ENCODE results near the gene ELL.
A peak's percentile ranks its signal among the peaks of the same experiment; 100 is the strongest.

ELL gene

GRCh38 chr19:18475004-18475453, 46.8 kb downstream of the ELL start:
- DNase-seq (ENCODE audit: insufficient read length, low spot score) (no peak), FAIRE-seq (no peak)

- no peak for DNase-seq (ENCODE audit: insufficient read length, low spot score)
- no peak for FAIRE-seq
Observed at GRCh38 chr19:18474366-18474887, 47.4 kb downstream of the ELL start.

GRCh38 chr19:18473706-18474087, 48.2 kb downstream of the ELL start:
- DNase-seq (ENCODE audit: insufficient read length, low spot score) (no peak), FAIRE-seq (no peak)

- FAIRE-seq = no peak
- DNase-seq (ENCODE audit: insufficient read length, low spot score) = no peak
Observed at GRCh38 chr19:18473003-18473705, 48.7 kb downstream of the ELL start.

- no peak for FAIRE-seq
- no peak for DNase-seq (ENCODE audit: insufficient read length, low spot score)
Observed at GRCh38 chr19:18470787-18471186, 51.1 kb downstream of the ELL start.

- no peak for FAIRE-seq
- DNase-seq (ENCODE audit: insufficient read length, low spot score) = no peak
Observed at GRCh38 chr19:18469069-18469846, 52.6 kb downstream of the ELL start.

GRCh38 chr19:18468517-18468916, 53.4 kb downstream of the ELL start:
- no peak for DNase-seq (ENCODE audit: insufficient read length, low spot score)
- FAIRE-seq = no peak

- peak; percentile 82 for FAIRE-seq
- no peak for DNase-seq (ENCODE audit: insufficient read length, low spot score)
Observed at GRCh38 chr19:18467978-18468377, 53.9 kb downstream of the ELL start.

- FAIRE-seq (no peak), DNase-seq (ENCODE audit: insufficient read length, low spot score) (no peak)
Observed at GRCh38 chr19:18466354-18466753, 55.5 kb downstream of the ELL start.

GRCh38 chr19:18465964-18466339, 55.9 kb downstream of the ELL start:
- FAIRE-seq (no peak), DNase-seq (ENCODE audit: insufficient read length, low spot score) (no peak)

GRCh38 chr19:18465214-18465963, 56.5 kb downstream of the ELL start:
- no peak for FAIRE-seq
- DNase-seq (ENCODE audit: insufficient read length, low spot score) = no peak

- FAIRE-seq = no peak
- no peak for DNase-seq (ENCODE audit: insufficient read length, low spot score)
Observed at GRCh38 chr19:18464646-18465045, 57.2 kb downstream of the ELL start.

- peak; percentile 58 for FAIRE-seq
- DNase-seq (ENCODE audit: insufficient read length, low spot score) = no peak
Observed at GRCh38 chr19:18461471-18461870, 60.4 kb downstream of the ELL start.

- DNase-seq (ENCODE audit: insufficient read length, low spot score) (no peak), FAIRE-seq (peak; percentile 54)
Observed at GRCh38 chr19:18460900-18461299, 61.0 kb downstream of the ELL start.

- DNase-seq (ENCODE audit: insufficient read length, low spot score) = no peak
- peak; percentile 20 for FAIRE-seq
Observed at GRCh38 chr19:18457483-18458331, 64.2 kb downstream of the ELL start.

- DNase-seq (ENCODE audit: insufficient read length, low spot score) (no peak), FAIRE-seq (no peak)
Observed at GRCh38 chr19:18456974-18457373, 64.9 kb downstream of the ELL start.

- DNase-seq (ENCODE audit: insufficient read length, low spot score) (no peak), FAIRE-seq (no peak)
Observed at GRCh38 chr19:18456279-18456678, 65.6 kb downstream of the ELL start.

GRCh38 chr19:18453269-18454024, 68.4 kb downstream of the ELL start:
- DNase-seq (ENCODE audit: insufficient read length, low spot score) = no peak
- no peak for FAIRE-seq

GRCh38 chr19:18452386-18452785, 69.5 kb downstream of the ELL start:
- no peak for FAIRE-seq
- no peak for DNase-seq (ENCODE audit: insufficient read length, low spot score)

Measured in HTR-8/SVneo (cell line).